ENCODE results near the gene PNMA8A. TPM values are rescaled to one million over a fixed set of nuclear protein-coding genes. Genes with fewer than 3 reads are reported as not detected.

PNMA8A gene
- total RNA-seq, 1 donor from 2014 or later, result 8.4 TPM

GRCh38 chr19:46515290-46515609 is 43.9 kb upstream of the PNMA8A start:
- Histone ChIP-seq H3K27me3 (ENCODE audit: low read depth) (peaks cover 21% of the 10 kb centered on the region), H3K9me3 (replicated peaks) (peaks cover 12% of the 10 kb centered on the region), H3K36me3 (no peaks in the 10 kb centered on the region), H3K27ac (replicated peaks) (no peak overlapping the region), H3K4me1 (peaks cover 7% of the 10 kb centered on the region), H3K4me3 (no peak overlapping the region)
- intact Hi-C loops (cut with micrococcal nuclease), result loop anchor here (10.0 kb wide), 1 partner anchor 120 kb away; no protein-coding TSS in a partner anchor
- no peak for TF ChIP-seq CTCF (IDR thresholded peaks at IDR 0.05; ENCODE audit: borderline replicate concordance)
- DNase-seq, result no peak

DNA sequence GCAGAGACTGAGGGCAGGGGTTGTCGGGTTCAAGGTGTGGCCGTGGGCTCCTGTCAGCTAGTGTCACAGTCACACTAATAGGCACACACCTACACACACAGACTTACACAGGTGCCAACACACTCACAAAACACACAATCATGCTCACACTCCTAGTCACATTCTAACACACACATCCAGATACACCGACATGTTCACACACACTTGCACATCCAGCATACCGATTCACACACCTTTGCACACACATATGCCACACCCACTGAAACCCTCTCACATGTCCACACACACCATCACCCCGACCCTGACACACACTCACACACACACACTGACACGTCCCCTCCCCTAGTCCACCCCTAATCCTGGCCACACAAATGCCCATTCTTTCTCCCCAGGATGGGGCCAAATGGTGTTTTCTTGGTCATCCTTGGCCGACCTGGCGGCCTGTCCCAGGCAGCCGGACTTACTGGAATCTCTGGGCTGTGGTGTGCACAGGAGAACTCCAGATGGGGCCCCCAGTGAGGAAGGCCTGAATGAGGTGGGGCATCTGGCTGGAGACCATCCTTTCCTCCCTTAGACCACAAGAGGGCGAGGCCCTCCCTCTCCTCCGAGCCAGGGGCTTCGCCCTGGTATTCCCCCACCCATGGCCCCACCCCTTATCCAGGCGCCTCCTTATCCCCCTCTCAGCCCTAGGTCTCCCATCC is 43.4 kb upstream of the PNMA8A start:
- TF ChIP-seq CTCF (IDR thresholded peaks at IDR 0.05; ENCODE audit: borderline replicate concordance), result no peak
- no peaks in the 10 kb centered on the region for H3K36me3 ChIP-seq
- H3K4me3 ChIP-seq, result no peak overlapping the region
- H3K27ac ChIP-seq (replicated peaks), result no peak overlapping the region
- peaks cover 7% of the 10 kb centered on the region for H3K4me1 ChIP-seq
- DNase-seq, result no peak
- peaks cover 21% of the 10 kb centered on the region for H3K27me3 ChIP-seq (ENCODE audit: low read depth)
- intact Hi-C loops (cut with micrococcal nuclease), result loop anchor here (10.0 kb wide), 1 partner anchor 120 kb away; no protein-coding TSS in a partner anchor
- peaks cover 12% of the 10 kb centered on the region for H3K9me3 ChIP-seq (replicated peaks)

DNA sequence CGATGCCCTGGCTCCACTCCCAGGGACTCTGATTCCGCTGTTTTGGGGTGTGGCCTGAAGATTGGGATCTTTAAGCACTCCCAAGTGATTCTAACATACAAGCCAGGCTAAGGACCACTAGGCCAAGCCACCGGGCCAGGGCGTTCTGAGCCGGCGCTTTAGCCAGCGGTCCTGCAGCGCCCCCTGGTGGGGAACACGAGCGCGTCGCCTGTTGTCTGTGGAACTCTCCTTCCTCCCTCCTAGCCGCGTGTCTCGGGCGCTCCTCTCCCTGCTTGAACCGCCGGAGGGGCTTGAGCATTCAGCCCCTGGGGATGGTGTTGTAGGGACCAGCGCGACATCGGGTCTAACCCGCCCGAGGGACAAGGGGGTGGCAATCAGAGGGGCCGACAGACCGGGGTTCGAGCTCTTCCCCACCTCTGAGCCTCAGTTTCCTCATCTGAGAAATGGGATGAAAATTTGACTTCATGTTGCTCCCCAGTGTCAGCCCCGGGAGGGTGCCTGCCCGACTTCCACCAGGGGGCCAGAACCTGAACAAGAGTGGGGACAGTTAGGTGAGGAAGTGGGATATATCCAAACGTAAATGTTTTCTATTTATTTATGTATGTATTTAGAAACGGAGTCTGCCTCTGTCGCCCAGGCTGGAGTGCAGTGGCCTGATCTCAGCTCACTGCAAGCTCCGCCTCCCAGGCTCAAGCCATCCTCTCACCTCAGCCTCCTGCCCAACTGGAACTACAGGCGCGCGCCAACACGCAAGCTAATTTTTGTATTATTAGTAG is 42.3 kb upstream of the PNMA8A start:
- DNase-seq, result peak; percentile 78
- H3K4me3 ChIP-seq, result no peak overlapping the region
- no peaks in the 10 kb centered on the region for H3K36me3 ChIP-seq
- peak; percentile 97 for TF ChIP-seq CTCF (IDR thresholded peaks at IDR 0.05; ENCODE audit: borderline replicate concordance)
- intact Hi-C loops (cut with micrococcal nuclease), result loop anchor here (10.0 kb wide), 1 partner anchor 119 kb away; no protein-coding TSS in a partner anchor
- peaks cover 7% of the 10 kb centered on the region for H3K4me1 ChIP-seq
- peaks cover 21% of the 10 kb centered on the region for H3K27me3 ChIP-seq (ENCODE audit: low read depth)
- no peak overlapping the region for H3K27ac ChIP-seq (replicated peaks)
- H3K9me3 ChIP-seq (replicated peaks), result peaks cover 12% of the 10 kb centered on the region

- Histone ChIP-seq H3K36me3 (no peaks in the 10 kb centered on the region), H3K4me1 (peaks cover 7% of the 10 kb centered on the region), H3K4me3 (no peak overlapping the region), H3K27ac (replicated peaks) (no peak overlapping the region), H3K27me3 (ENCODE audit: low read depth) (peaks cover 21% of the 10 kb centered on the region), H3K9me3 (replicated peaks) (peaks cover 12% of the 10 kb centered on the region)
- DNase-seq, result no peak
- TF ChIP-seq CTCF (IDR thresholded peaks at IDR 0.05; ENCODE audit: borderline replicate concordance), result no peak
- intact Hi-C loops (cut with micrococcal nuclease), result loop anchor here (10.0 kb wide), 1 partner anchor 116 kb away; no protein-coding TSS in a partner anchor
These were observed 39.9 kb upstream of the PNMA8A start for GRCh38 chr19:46511237-46511636.

DNA sequence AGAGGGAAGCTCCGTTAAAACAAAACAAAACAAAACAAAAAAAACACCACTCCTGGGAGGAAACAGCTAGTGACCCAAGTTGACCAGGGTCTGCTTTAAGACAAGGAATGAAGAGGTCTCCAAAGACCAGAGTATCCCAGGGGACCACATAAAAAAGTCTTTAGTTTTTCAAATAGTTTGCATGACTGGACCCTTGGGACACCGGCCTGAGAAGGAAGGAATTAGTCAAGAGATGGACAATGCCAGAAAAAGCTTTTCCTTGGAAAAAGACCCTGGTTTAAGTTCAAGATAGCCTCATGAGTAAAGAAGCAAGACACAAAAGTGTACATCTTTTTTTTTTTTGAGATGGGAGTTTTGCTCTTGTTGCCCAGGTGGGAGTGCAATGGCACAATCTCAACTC is 36.8 kb upstream of the PNMA8A start:
- peaks cover 12% of the 10 kb centered on the region for H3K27me3 ChIP-seq (ENCODE audit: low read depth)
- no peaks in the 10 kb centered on the region for H3K36me3 ChIP-seq
- TF ChIP-seq CTCF (IDR thresholded peaks at IDR 0.05; ENCODE audit: borderline replicate concordance), result no peak
- H3K9me3 ChIP-seq (replicated peaks), result peaks cover 18% of the 10 kb centered on the region
- H3K27ac ChIP-seq (replicated peaks), result no peak overlapping the region
- H3K4me3 ChIP-seq, result no peak overlapping the region
- intact Hi-C loops (cut with micrococcal nuclease), result no loop called here
- no peak for DNase-seq
- peaks cover under 1% of the 10 kb centered on the region for H3K4me1 ChIP-seq
